Lower leg skin (tissue), 3 donors: ENCODE results near the gene HPD.

ENCODE experiments used
- CTCF ChIP-seq, 3 donors: fragments of 450-650 bp; IDR thresholded peaks; one replicate each; pipeline ENCODE4 v1.5.1; 2016; ENCODE audit warnings: antibody characterized with exemption in 3 of 3, mild to moderate bottlenecking in 3 of 3, moderate library complexity in 2 of 3
- POLR2A ChIP-seq, 2 donors: fragments of 450-650 bp; IDR thresholded peaks; one replicate each; pipeline ENCODE4 v1.6.1; 2016 to 2017; ENCODE audit warnings: antibody characterized with exemption in 2 of 2, mild to moderate bottlenecking in 1 of 2, moderate library complexity in 1 of 2

GRCh38 chr12:121839106-121839992 is 19.3 kb downstream of the HPD start:
- TF ChIP-seq CTCF (IDR thresholded peaks at IDR 0.05) (no peak), POLR2A (IDR thresholded peaks at IDR 0.05) (no peak)
